Measurements from ENCODE around the gene RDH12. TPM values are rescaled to one million over a fixed set of nuclear protein-coding genes. Genes with fewer than 3 reads are reported as not detected.
A peak's percentile ranks its signal among the peaks of the same experiment; 100 is the strongest.

The RDH12 gene
- total RNA-seq, 1 experiment from 2014 or later: not detected

DNA sequence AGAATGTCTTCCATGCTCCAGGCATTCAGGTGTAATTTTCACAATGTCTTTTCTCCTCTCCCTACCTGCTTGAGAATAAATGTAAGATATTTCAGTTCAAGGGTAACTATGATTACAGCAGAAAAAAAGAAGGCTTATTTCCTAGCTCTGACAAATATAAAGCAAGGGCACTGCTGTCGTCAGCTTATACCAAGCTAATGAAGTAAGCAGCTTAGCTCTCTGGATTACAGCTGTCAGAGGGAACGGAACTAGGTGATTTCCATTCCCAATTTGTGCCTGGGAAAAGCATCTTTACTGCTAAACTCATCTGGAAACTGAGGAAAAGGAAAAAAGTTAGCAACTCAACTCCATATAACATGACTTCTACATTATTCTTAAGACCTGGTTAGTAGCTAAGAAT lies 58.2 kb downstream of the RDH12 start:
- no TSS peak for BruUV-seq (replicated peaks)
- POLR2A ChIA-PET: no interaction called here
- H3K4me3 ChIP-seq (ENCODE audit: low read depth, low read length): no peak overlapping the region
- Mint-ChIP-seq H3K4me1 (ENCODE audit: low read depth, unreplicated experiment) (peaks cover 17% of the 10 kb centered on the region), H3K27me3 (ENCODE audit: insufficient read depth, unreplicated experiment) (no peaks in the 10 kb centered on the region), H3K27ac (ENCODE audit: unreplicated experiment) (no peak overlapping the region), H3K36me3 (ENCODE audit: insufficient read depth, unreplicated experiment) (peaks cover 17% of the 10 kb centered on the region), H3K9me3 (ENCODE audit: unreplicated experiment) (no peaks in the 10 kb centered on the region), H3K4me3 (ENCODE audit: unreplicated experiment) (no peak overlapping the region)
- peaks cover 13% of the 10 kb centered on the region for H3K4me1 ChIP-seq
- no peaks in the 10 kb centered on the region for H3K27me3 ChIP-seq (replicated peaks; ENCODE audit: control insufficient read depth, insufficient read depth, low read length)
- H3K36me3 ChIP-seq (ENCODE audit: control insufficient read depth, insufficient read depth, low read length): no peaks in the 10 kb centered on the region; the same call in 1 of the 2 replicates
- TF ChIP-seq, protein P1, sequence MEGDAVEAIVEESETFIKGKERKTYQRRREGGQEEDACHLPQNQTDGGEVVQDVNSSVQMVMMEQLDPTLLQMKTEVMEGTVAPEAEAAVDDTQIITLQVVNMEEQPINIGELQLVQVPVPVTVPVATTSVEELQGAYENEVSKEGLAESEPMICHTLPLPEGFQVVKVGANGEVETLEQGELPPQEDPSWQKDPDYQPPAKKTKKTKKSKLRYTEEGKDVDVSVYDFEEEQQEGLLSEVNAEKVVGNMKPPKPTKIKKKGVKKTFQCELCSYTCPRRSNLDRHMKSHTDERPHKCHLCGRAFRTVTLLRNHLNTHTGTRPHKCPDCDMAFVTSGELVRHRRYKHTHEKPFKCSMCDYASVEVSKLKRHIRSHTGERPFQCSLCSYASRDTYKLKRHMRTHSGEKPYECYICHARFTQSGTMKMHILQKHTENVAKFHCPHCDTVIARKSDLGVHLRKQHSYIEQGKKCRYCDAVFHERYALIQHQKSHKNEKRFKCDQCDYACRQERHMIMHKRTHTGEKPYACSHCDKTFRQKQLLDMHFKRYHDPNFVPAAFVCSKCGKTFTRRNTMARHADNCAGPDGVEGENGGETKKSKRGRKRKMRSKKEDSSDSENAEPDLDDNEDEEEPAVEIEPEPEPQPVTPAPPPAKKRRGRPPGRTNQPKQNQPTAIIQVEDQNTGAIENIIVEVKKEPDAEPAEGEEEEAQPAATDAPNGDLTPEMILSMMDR (IDR thresholded peaks at IDR 0.05; ENCODE audit: insufficient read depth in 1 of 2, low read depth in 1 of 2, low read length in 1 of 2, severe bottlenecking in 1 of 2, unreplicated experiment in 1 of 2): no peak
- H3K9me3 ChIP-seq: no peaks in the 10 kb centered on the region
- intact Hi-C loops (cut with micrococcal nuclease; ENCODE audit: unreplicated experiment): no loop called here
- CTCF ChIA-PET: no interaction called here
- DNase-seq: no peak

DNA sequence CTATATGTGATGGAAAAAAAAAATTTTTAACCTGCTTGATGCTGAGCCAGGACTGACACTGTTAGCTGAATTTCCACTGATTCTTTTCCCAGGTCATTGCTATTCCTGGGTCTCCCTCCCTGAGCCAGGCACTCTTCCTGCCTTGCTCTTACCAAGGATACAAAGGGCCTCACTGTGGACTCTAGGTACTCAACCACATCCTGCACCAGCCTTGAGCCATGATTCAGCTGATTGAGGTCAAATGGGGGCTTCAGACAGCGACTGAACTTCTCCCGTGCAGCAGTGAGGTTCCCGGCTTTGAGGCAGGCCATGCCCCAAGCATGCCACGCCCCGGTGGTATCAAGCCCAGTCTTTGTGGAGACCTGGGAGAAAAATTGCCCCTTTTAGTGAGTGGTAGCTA lies 60.4 kb downstream of the RDH12 start:
- Mint-ChIP-seq H3K9me3 (ENCODE audit: unreplicated experiment) (no peaks in the 10 kb centered on the region), H3K36me3 (ENCODE audit: insufficient read depth, unreplicated experiment) (peaks cover 17% of the 10 kb centered on the region), H3K27ac (ENCODE audit: unreplicated experiment) (no peak overlapping the region), H3K4me1 (ENCODE audit: low read depth, unreplicated experiment) (peaks cover 27% of the 10 kb centered on the region), H3K4me3 (ENCODE audit: unreplicated experiment) (no peak overlapping the region), H3K27me3 (ENCODE audit: insufficient read depth, unreplicated experiment) (no peaks in the 10 kb centered on the region)
- H3K4me3 ChIP-seq (ENCODE audit: low read depth, low read length): no peak overlapping the region
- H3K9me3 ChIP-seq: no peaks in the 10 kb centered on the region
- no peak for DNase-seq
- intact Hi-C loops (cut with micrococcal nuclease; ENCODE audit: unreplicated experiment): no loop called here
- peaks cover 23% of the 10 kb centered on the region for H3K4me1 ChIP-seq
- no TSS peak for BruUV-seq (replicated peaks)
- ChIA-PET CTCF (no interaction called here), POLR2A (no interaction called here)
- H3K36me3 ChIP-seq (ENCODE audit: control insufficient read depth, insufficient read depth, low read length): no peaks in the 10 kb centered on the region; the same call in 1 of the 2 replicates
- TF ChIP-seq, protein P1 (IDR thresholded peaks at IDR 0.05; ENCODE audit: insufficient read depth in 1 of 2, low read depth in 1 of 2, low read length in 1 of 2, severe bottlenecking in 1 of 2, unreplicated experiment in 1 of 2): no peak
- no peaks in the 10 kb centered on the region for H3K27me3 ChIP-seq (replicated peaks; ENCODE audit: control insufficient read depth, insufficient read depth, low read length)

DNA sequence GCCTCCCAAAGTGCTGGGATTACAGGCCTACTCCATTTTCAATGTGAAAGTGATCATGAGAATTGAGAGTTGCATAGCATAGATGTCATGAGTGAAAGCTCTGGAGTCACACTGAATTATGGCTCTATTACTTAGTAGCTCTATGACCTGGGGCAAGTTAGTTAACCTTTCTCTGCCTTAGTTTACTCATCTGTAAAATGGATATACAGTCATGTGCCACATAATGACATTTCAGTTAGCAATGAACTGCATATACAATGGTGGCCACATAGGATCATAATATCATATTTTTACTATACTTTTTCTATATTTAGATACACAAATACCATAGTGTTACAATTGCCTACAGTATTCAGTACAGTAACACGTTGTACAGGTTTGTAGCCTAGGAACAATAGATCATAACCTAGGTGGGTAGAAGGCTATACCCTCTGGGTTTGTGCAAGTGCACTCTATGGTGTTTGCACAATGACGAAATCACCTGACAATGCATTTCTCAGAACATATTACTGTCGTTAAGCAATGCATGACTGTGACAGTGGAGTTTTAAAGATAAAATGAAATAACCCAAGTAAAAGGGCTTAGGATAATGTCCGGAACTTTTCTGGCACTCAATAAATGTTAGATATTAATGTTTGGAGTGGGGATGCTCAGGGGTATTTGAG lies 61.6 kb downstream of the RDH12 start:
- H3K9me3 ChIP-seq: no peaks in the 10 kb centered on the region
- no peak overlapping the region for H3K4me3 ChIP-seq (ENCODE audit: low read depth, low read length)
- intact Hi-C loops (cut with micrococcal nuclease; ENCODE audit: unreplicated experiment): no loop called here
- peaks cover 32% of the 10 kb centered on the region for H3K4me1 Mint-ChIP-seq (ENCODE audit: low read depth, unreplicated experiment)
- POLR2A ChIA-PET: no interaction called here
- BruUV-seq (replicated peaks): no TSS peak
- H3K9me3 Mint-ChIP-seq (ENCODE audit: unreplicated experiment): no peaks in the 10 kb centered on the region
- H3K27ac Mint-ChIP-seq (ENCODE audit: unreplicated experiment): no peak overlapping the region
- H3K4me3 Mint-ChIP-seq (ENCODE audit: unreplicated experiment): no peak overlapping the region
- H3K4me1 ChIP-seq: peaks cover 23% of the 10 kb centered on the region
- CTCF ChIA-PET: no interaction called here
- peak in 1 of 2 experiments; percentile 46 for DNase-seq
- no peaks in the 10 kb centered on the region; the same call in 1 of the 2 replicates for H3K36me3 ChIP-seq (ENCODE audit: control insufficient read depth, insufficient read depth, low read length)
- H3K27me3 ChIP-seq (replicated peaks; ENCODE audit: control insufficient read depth, insufficient read depth, low read length): no peaks in the 10 kb centered on the region
- TF ChIP-seq, protein P1 (IDR thresholded peaks at IDR 0.05; ENCODE audit: insufficient read depth in 1 of 2, low read depth in 1 of 2, low read length in 1 of 2, severe bottlenecking in 1 of 2, unreplicated experiment in 1 of 2): no peak
- peaks cover 25% of the 10 kb centered on the region for H3K36me3 Mint-ChIP-seq (ENCODE audit: insufficient read depth, unreplicated experiment)
- no peaks in the 10 kb centered on the region for H3K27me3 Mint-ChIP-seq (ENCODE audit: insufficient read depth, unreplicated experiment)
